Measurements from ENCODE around the gene SEPSECS. TPM values are rescaled to one million over a fixed set of nuclear protein-coding genes. Genes with fewer than 3 reads are reported as not detected.

The SEPSECS gene
- total RNA-seq, 1 experiment from 2014 or later: 4.2 TPM

- Histone ChIP-seq H3K27ac (ENCODE audit: insufficient read length, low read depth, low read length) (no peak overlapping the region), H3K79me1 (ENCODE audit: insufficient read depth, low read depth, low read length, poor library complexity, severe bottlenecking) (no peaks in the 10 kb centered on the region), H3K4me1 (ENCODE audit: insufficient read depth, low read length) (no peaks in the 10 kb centered on the region; the same call in 1 of the 2 replicates), H4K8ac (replicated peaks; ENCODE audit: insufficient read length, low read depth, low read length) (no peak overlapping the region), H3K18ac (ENCODE audit: insufficient read length, low read depth, low read length) (no peak overlapping the region), H4K5ac (ENCODE audit: insufficient read length, low read depth, low read length) (no peak overlapping the region), H3K14ac (ENCODE audit: insufficient read depth, low read length) (no peak overlapping the region), H3K23ac (ENCODE audit: insufficient read length, low read depth, low read length) (no peak overlapping the region), H2BK12ac (ENCODE audit: insufficient read length, low read depth, low read length) (no peak overlapping the region), H4K20me1 (ENCODE audit: control insufficient read depth, insufficient read depth, insufficient read length) (no peaks in the 10 kb centered on the region), H2AFZ (ENCODE audit: low read length) (no peak overlapping the region), H3K4me2 (ENCODE audit: insufficient read depth, insufficient read length, low read length) (no peak overlapping the region), H2AK5ac (ENCODE audit: insufficient read length, low read length) (no peak overlapping the region), H3K27me3 (ENCODE audit: insufficient read depth, low read length) (no peaks in the 10 kb centered on the region), H2BK15ac (ENCODE audit: low read depth, low read length) (no peak overlapping the region), H3K56ac (ENCODE audit: insufficient read length, low read depth, low read length) (no peak overlapping the region), H3K9me3 (ENCODE audit: control insufficient read depth, low read depth, low read length) (no peaks in the 10 kb centered on the region), H3T11ph (ENCODE audit: low read length) (no peak overlapping the region), H2BK20ac (ENCODE audit: low read depth, low read length, poor library complexity, severe bottlenecking) (no peak overlapping the region), H3K23me2 (ENCODE audit: insufficient read length, low read depth, low read length, poor library complexity, severe bottlenecking) (peaks cover 1% of the 10 kb centered on the region), H2BK120ac (ENCODE audit: low read depth, low read length, poor library complexity, severe bottlenecking) (no peak overlapping the region), H3K79me2 (ENCODE audit: insufficient read depth, low read length) (no peaks in the 10 kb centered on the region), H3K4ac (ENCODE audit: low read depth, low read length) (no peak overlapping the region), H4K91ac (ENCODE audit: insufficient read length, low read depth, low read length) (no peak overlapping the region), H2BK5ac (ENCODE audit: insufficient read length, low read length) (no peak overlapping the region), H3K9ac (ENCODE audit: extremely low read depth, insufficient read length, low read length) (no peak overlapping the region)
- Mint-ChIP-seq H3K27ac (no peak overlapping the region), H3K27me3 (ENCODE audit: low read depth) (no peaks in the 10 kb centered on the region), H3K4me1 (peaks cover 6 to 8% of the 10 kb centered on the region in 2 experiments), H3K36me3 (ENCODE audit: insufficient read depth in 1 of 3, low read depth in 3 of 3) (peaks cover 0 to 8% (median 3%) of the 10 kb centered on the region in 3 experiments; a peak in 4 of 7 replicates), H3K4me3 (no peak overlapping the region), H3K9me3 (peaks cover 0 to 5% of the 10 kb centered on the region in 2 experiments; a peak in 1 of 5 replicates)
- WGBS (ENCODE audit: extremely low coverage, insufficient read length, low lambda C conversion rate): no CpG with 5 or more reads among the region's 4 CpGs
- TF ChIP-seq, protein P1, sequence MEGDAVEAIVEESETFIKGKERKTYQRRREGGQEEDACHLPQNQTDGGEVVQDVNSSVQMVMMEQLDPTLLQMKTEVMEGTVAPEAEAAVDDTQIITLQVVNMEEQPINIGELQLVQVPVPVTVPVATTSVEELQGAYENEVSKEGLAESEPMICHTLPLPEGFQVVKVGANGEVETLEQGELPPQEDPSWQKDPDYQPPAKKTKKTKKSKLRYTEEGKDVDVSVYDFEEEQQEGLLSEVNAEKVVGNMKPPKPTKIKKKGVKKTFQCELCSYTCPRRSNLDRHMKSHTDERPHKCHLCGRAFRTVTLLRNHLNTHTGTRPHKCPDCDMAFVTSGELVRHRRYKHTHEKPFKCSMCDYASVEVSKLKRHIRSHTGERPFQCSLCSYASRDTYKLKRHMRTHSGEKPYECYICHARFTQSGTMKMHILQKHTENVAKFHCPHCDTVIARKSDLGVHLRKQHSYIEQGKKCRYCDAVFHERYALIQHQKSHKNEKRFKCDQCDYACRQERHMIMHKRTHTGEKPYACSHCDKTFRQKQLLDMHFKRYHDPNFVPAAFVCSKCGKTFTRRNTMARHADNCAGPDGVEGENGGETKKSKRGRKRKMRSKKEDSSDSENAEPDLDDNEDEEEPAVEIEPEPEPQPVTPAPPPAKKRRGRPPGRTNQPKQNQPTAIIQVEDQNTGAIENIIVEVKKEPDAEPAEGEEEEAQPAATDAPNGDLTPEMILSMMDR (conservative IDR thresholded peaks at IDR 0.05): no peak
- DNase-seq: no peak
Observed at GRCh38 chr4:25165916-25166315, 5.7 kb upstream of the SEPSECS start.
